K562 (cell line): ENCODE results near the gene PRDM1. TPM values are rescaled to one million over a fixed set of nuclear protein-coding genes. Genes with fewer than 3 reads are reported as not detected.

Experiments used
- ATAC-seq: fragments of 200-7000 bp; cut with Tn5 transposase; 3 replicates; pipeline ENCODE4 v1.9.1; 2020; ENCODE audit warnings: moderate library complexity
- BruUV-seq: library from RNA; stranded (reverse); fragments of 400-500 nt; replicated peaks from 2 replicates; lab custom pipeline; 2021; lab: Mats Ljungman, UMichigan
- CTCF ChIA-PET: fragments of 300-600 bp; formaldehyde crosslinking; extraction: SDS; loops from one replicate; lab custom pipeline; 2021; ENCODE audit warnings: low intra/inter-chr PET ratio; lab: Yijun Ruan, JAX
- POLR2A ChIA-PET: fragments of 300-600, 350-650 bp; sonication (Branson Sonifier 250); formaldehyde crosslinking; extraction: SDS; loops from one replicate; lab custom pipeline; 2021; ENCODE audit warnings: antibody characterized with exemption, inconsistent platforms; lab: Yijun Ruan, JAX
- DNase-seq, 4 experiments: peaks; one replicate each; pipeline versions ENCODE4 v3.0.0 to v3.0.0-alpha.2; 2011 to 2018; ENCODE audit warnings: low spot score in 3 of 4, mixed read lengths in 3 of 4; ENCODE audit errors: extremely low read depth in 1 of 4
- FAIRE-seq: peaks from 2 replicates; lab custom pipeline; 2011; peaks lifted over from hg19 to GRCh38; lab: Jason Lieb, UNC
- H2AFZ ChIP-seq: 2 replicates; pipeline ENCODE4 v1.6.0; 2011; ENCODE audit warnings: low read depth, low read length, control low read depth, inconsistent platforms
- H3K27ac ChIP-seq: fragments of 200-600 bp; 3 replicates; pipeline ENCODE4 v1.8.0; 2011; ENCODE audit warnings: low read depth, mild to moderate bottlenecking, control low read depth, inconsistent platforms, low read length, moderate library complexity, mixed read lengths; ENCODE audit errors: extremely low read depth
- H3K27me3 ChIP-seq, 2 experiments: fragments of 300-600 bp in 1 of 2; 2 replicates in 1 of 2; 3 replicates in 1 of 2; pipeline versions ENCODE4 v1.6.0 to v1.8.0; 2011; ENCODE audit warnings: inconsistent platforms in 2 of 2, low read length in 2 of 2, mild to moderate bottlenecking in 1 of 2, mixed read lengths in 1 of 2, moderate library complexity in 1 of 2; ENCODE audit not compliant: control insufficient read depth in 2 of 2, insufficient read depth in 2 of 2
- H3K36me3 ChIP-seq: fragments of 300-600 bp; 3 replicates; pipeline ENCODE4 v1.8.0; 2011; ENCODE audit warnings: mild to moderate bottlenecking, low read length, inconsistent platforms; ENCODE audit not compliant: control insufficient read depth, insufficient read depth
- H3K4me1 ChIP-seq, 2 experiments: fragments of 200-600 bp in 1 of 2; replicated peaks in 1 of 2; 2 replicates in 1 of 2; 3 replicates in 1 of 2; pipeline versions ENCODE4 v1.5.1 to v1.8.0; 2011; ENCODE audit warnings: inconsistent platforms in 2 of 2, low read length in 2 of 2, mild to moderate bottlenecking in 1 of 2, mixed read lengths in 1 of 2, moderate library complexity in 1 of 2; ENCODE audit not compliant: control insufficient read depth in 2 of 2, insufficient read depth in 2 of 2
- H3K4me2 ChIP-seq: 2 replicates; pipeline ENCODE4 v1.6.1; 2011; ENCODE audit warnings: low read length, control low read depth, inconsistent platforms, mixed read lengths; ENCODE audit not compliant: insufficient read depth
- H3K4me3 ChIP-seq: fragments of 200-600 bp; sonication (generic), shearing (Covaris generic); 2 replicates; pipeline ENCODE4 v1.5.1; 2016; ENCODE audit warnings: control low read depth, inconsistent platforms
- H3K79me2 ChIP-seq: fragments of 200-600 bp; 3 replicates; pipeline ENCODE4 v1.8.0; 2011; ENCODE audit warnings: low read length, inconsistent platforms; ENCODE audit not compliant: control insufficient read depth, insufficient read depth
- H3K9ac ChIP-seq, 2 experiments: 2 replicates each; pipeline versions ENCODE4 v1.6.0 to v1.6.1; 2011; ENCODE audit warnings: low read depth in 2 of 2, low read length in 2 of 2, control low read depth in 1 of 2, inconsistent platforms in 1 of 2, mild to moderate bottlenecking in 1 of 2, mixed read lengths in 1 of 2; ENCODE audit not compliant: insufficient read depth in 1 of 2
- H3K9me1 ChIP-seq: one replicate; pipeline ENCODE4 v1.6.0; 2011; ENCODE audit warnings: inconsistent platforms, mild to moderate bottlenecking, low read length, moderate library complexity; ENCODE audit not compliant: control insufficient read depth, insufficient read depth
- H3K9me3 ChIP-seq: replicated peaks from 2 replicates; pipeline ENCODE4 v1.5.1; 2011; ENCODE audit warnings: low read depth, low read length, inconsistent platforms; ENCODE audit not compliant: control insufficient read depth, insufficient read depth
- H4K20me1 ChIP-seq: replicated peaks from 2 replicates; pipeline ENCODE4 v1.6.1; 2011; ENCODE audit warnings: low read length, inconsistent platforms, mixed read lengths; ENCODE audit not compliant: control insufficient read depth, insufficient read depth
- CREBBP ChIP-seq: IDR thresholded peaks from one replicate; pipeline ENCODE4 v1.6.1; 2012; ENCODE audit warnings: low read depth, mild to moderate bottlenecking, control low read depth, inconsistent platforms, low read length
- DLX4 ChIP-seq: fragments of 250-450 bp; sonication (Bioruptor Pico); IDR thresholded peaks from 2 replicates; pipeline ENCODE4 v1.6.1; 2021; ENCODE audit warnings: mild to moderate bottlenecking
- HMGXB4 ChIP-seq: sonication (generic); formaldehyde crosslinking; IDR thresholded peaks from 2 replicates; pipeline ENCODE4 v1.8.1; 2023; ENCODE audit warnings: mild to moderate bottlenecking, missing genetic modification reagents
- LARP7 ChIP-seq: fragments of 450-650 bp; IDR thresholded peaks from 2 replicates; pipeline ENCODE4 v1.6.1; 2016
- MEF2A ChIP-seq: IDR thresholded peaks from 2 replicates; pipeline ENCODE4 v1.6.1; 2011; ENCODE audit warnings: low read depth, mild to moderate bottlenecking, low read length, moderate library complexity; ENCODE audit not compliant: control insufficient read depth
- NR2F6 ChIP-seq: fragments of 450-650 bp; formaldehyde crosslinking; IDR thresholded peaks from 2 replicates; pipeline ENCODE4 v1.4.0; 2020; ENCODE audit warnings: mild to moderate bottlenecking
- RB1 ChIP-seq: fragments of 450-650 bp; IDR thresholded peaks from 2 replicates; pipeline ENCODE4 v1.6.1; 2017; ENCODE audit warnings: low read depth, mild to moderate bottlenecking
- THRB ChIP-seq: fragments of 450-650 bp; formaldehyde crosslinking; conservative IDR thresholded peaks from 2 replicates; pipeline ENCODE4 v1.4.0; 2022; ENCODE audit warnings: mild to moderate bottlenecking, missing genetic modification characterization
- ZNF316 ChIP-seq: fragments of 450-650 bp; IDR thresholded peaks from 2 replicates; pipeline ENCODE4 v1.6.1; 2016
- ZNF75A ChIP-seq: fragments of 450-650 bp; formaldehyde crosslinking; IDR thresholded peaks from 2 replicates; pipeline ENCODE4 v1.4.0; 2020; ENCODE audit warnings: mild to moderate bottlenecking
- ZNF778 ChIP-seq: fragments of 450-650 bp; formaldehyde crosslinking; IDR thresholded peaks from 2 replicates; pipeline ENCODE4 v1.4.0; 2020; ENCODE audit warnings: mild to moderate bottlenecking, moderate library complexity
- WGBS: fragments of 100-300 bp; shearing (Covaris generic); methylation state at CpG from one replicate; pipeline ENCODE4 v1.1.6; 2016; ENCODE audit warnings: low coverage, mixed read lengths; ENCODE audit not compliant: insufficient coverage; ENCODE audit errors: missing lambda C conversion rate; 5-methylcytosine and 5-hydroxymethylcytosine counted together
- in situ Hi-C: fragments of 300-500 bp; cut with MboI; formaldehyde crosslinking; loops from 4 replicates; pipeline ENCODE4 v1.15.0; 2018; ENCODE audit warnings: inconsistent platforms, mixed read lengths
- intact Hi-C: fragments of 100-400 bp; cut with micrococcal nuclease; formaldehyde crosslinking; loops from 2 replicates; pipeline ENCODE4 v1.14.2; 2022
- polyA plus RNA-seq, 8 experiments: library from polyadenylated mRNA; depleted of rRNA in 4 of 8; stranded (reverse) in 5 of 8; unstranded in 3 of 8; fragments of >200 nt; fragmentation: Nextera tagmentation in 2 of 8; fragmentation: Illumina TruSeq in 1 of 8; extraction: Ambion mirVana in 2 of 8; extraction: Trizol in 1 of 8; gene quantifications; 2 replicates each; pipeline versions ENCODE4 v1.2.1 to v1.2.3, GENCODE V29; 2011 to 2014; ENCODE audit warnings: inconsistent platforms in 1 of 8, missing spikeins in 1 of 8
- total RNA-seq, 7 experiments: library from RNA; depleted of rRNA in 6 of 7; stranded (reverse); fragments of >200 nt in 6 of 7; fragmentation: Illumina TruSeq in 2 of 7; extraction: Trizol in 2 of 7; gene quantifications; 2 replicates each; pipeline versions ENCODE4 v1.2.1 to v1.2.3, GENCODE V29; 2011 to 2021; ENCODE audit warnings: low replicate concordance in 1 of 7

The PRDM1 gene
- total and polyA plus RNA-seq, 9 of the 15 experiments (the other 6 are each of a cell fraction or from before 2014, with no cell fraction given) = 0.09 to 0.89 (median 0.27) TPM

- in situ Hi-C loops = no loop called here
- peaks cover 0 to 10% of the 10 kb centered on the region in 2 experiments; a peak in 4 of 5 replicates for H3K4me1 ChIP-seq
- POLR2A ChIA-PET = no interaction called here
Measured at GRCh38 chr6:106044151-106044550, 42.0 kb upstream of the PRDM1 start.

GRCh38 chr6:106045077-106045476 is 41.1 kb upstream of the PRDM1 start:
- Histone ChIP-seq H4K20me1 (no peaks in the 10 kb centered on the region), H3K36me3 (no peaks in the 10 kb centered on the region), H3K27me3 (peaks cover 2 to 8% of the 10 kb centered on the region in 2 experiments; a peak in 3 of 5 replicates), H3K9me1 (no peaks in the 10 kb centered on the region), H2AFZ (no peak overlapping the region), H3K9ac (no peak overlapping the region), H3K9me3 (no peaks in the 10 kb centered on the region), H3K4me1 (peaks cover 0 to 10% of the 10 kb centered on the region in 2 experiments; a peak in 4 of 5 replicates), H3K4me2 (no peak overlapping the region), H3K4me3 (no peak overlapping the region), H3K79me2 (no peaks in the 10 kb centered on the region), H3K27ac (no peak overlapping the region)
- no peak for ATAC-seq
- ChIA-PET POLR2A (no interaction called here), CTCF (no interaction called here)
- in situ Hi-C loops (no loop called here), intact Hi-C loops (no loop called here)
- WGBS = 31% methylated on average over 2 of the region's 2 CpGs
- FAIRE-seq = no peak
- no TSS peak for BruUV-seq
- DNase-seq = no peak
- TF ChIP-seq MEF2A (no peak), THRB (CRISPR knock-in tag) (no peak), HMGXB4 (no peak), DLX4 (CRISPR knock-in tag) (no peak), CREBBP (no peak), ZNF778 (CRISPR knock-in tag) (no peak), ZNF75A (CRISPR knock-in tag) (no peak), NR2F6 (CRISPR knock-in tag) (no peak), LARP7 (no peak)

More at GRCh38 chr6:106044151-106044550, 42.0 kb upstream of the PRDM1 start:
- no peak for FAIRE-seq
- Histone ChIP-seq H3K79me2 (no peaks in the 10 kb centered on the region), H4K20me1 (no peaks in the 10 kb centered on the region)
- 10% methylated on average over 1 of the region's 1 CpG for WGBS
- TF ChIP-seq RB1 = no peak
- peak; percentile 19; the same call in 1 of the 2 replicates for TF ChIP-seq ZNF316
- TF ChIP-seq, all 486 proteins: peak for 1
- peaks cover 2 to 5% of the 10 kb centered on the region in 2 experiments; a peak in 3 of 5 replicates for H3K27me3 ChIP-seq
- H3K4me3 ChIP-seq = no peak overlapping the region
- ATAC-seq (no peak), DNase-seq (no peak)
- no peak overlapping the region for H3K9ac ChIP-seq
- intact Hi-C loops = no loop called here
- H3K9me1 ChIP-seq = no peaks in the 10 kb centered on the region
- no peaks in the 10 kb centered on the region for H3K9me3 ChIP-seq
- CTCF ChIA-PET = no interaction called here
- H3K27ac ChIP-seq = no peak overlapping the region
- H3K36me3 ChIP-seq = no peaks in the 10 kb centered on the region
- H3K4me2 ChIP-seq = no peak overlapping the region
- BruUV-seq = no TSS peak
- no peak overlapping the region for H2AFZ ChIP-seq
